Stimulated activated CD4-positive, alpha-beta T cell treated with anti-CD3 and anti-CD28 coated beads, Interleukin-1b, Interleukin-23, amount 100 ng/mL, for 4 hours (primary cell): ENCODE results near the gene CEMIP.

Experiments used
- DNase-seq, 2 donors: peaks; one replicate each; pipeline ENCODE4 v3.0.0-alpha.2; 2020; ENCODE audit warnings: low read depth in 2 of 2

The CEMIP gene

GRCh38 chr15:80850941-80851451 is 71.8 kb downstream of the CEMIP start:
- no peak for DNase-seq

GRCh38 chr15:80852676-80853075 is 73.5 kb downstream of the CEMIP start:
- DNase-seq: no peak

- no peak for DNase-seq
These were observed 74.9 kb downstream of the CEMIP start for GRCh38 chr15:80854104-80854503.

- no peak for DNase-seq
These were observed 76.0 kb downstream of the CEMIP start for GRCh38 chr15:80855206-80855605.

- DNase-seq: no peak
These were observed 77.2 kb downstream of the CEMIP start for GRCh38 chr15:80856400-80856799.

GRCh38 chr15:80856809-80857377 is 77.7 kb downstream of the CEMIP start:
- DNase-seq: no peak

DNA sequence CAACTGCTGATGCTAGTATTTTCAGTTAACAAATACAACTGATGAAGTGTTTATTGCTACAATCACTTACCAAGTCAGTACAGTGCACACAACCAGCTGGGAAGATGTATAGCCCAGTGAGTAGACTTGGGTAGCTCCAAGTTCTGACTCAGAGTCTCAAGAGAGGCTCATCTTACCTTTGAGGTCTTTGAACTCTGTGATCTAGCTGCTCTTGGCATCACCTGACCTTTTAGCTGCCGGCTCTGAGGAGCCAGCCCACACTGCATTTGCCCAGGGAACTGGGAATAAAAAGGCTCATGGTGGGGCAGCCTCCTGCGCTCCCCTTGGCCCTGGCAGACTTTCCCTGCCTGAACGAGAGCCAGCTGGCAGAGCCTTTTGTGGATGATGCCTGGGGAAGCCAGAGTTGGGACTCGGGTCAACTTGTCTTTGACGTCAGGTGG is 82.6 kb downstream of the CEMIP start:
- no peak for DNase-seq

GRCh38 chr15:80864666-80865065 is 85.5 kb downstream of the CEMIP start:
- no peak for DNase-seq

GRCh38 chr15:80866936-80867335 is 87.8 kb downstream of the CEMIP start:
- no peak for DNase-seq

- DNase-seq: no peak
These were observed 91.2 kb downstream of the CEMIP start for GRCh38 chr15:80870366-80870765.

DNA sequence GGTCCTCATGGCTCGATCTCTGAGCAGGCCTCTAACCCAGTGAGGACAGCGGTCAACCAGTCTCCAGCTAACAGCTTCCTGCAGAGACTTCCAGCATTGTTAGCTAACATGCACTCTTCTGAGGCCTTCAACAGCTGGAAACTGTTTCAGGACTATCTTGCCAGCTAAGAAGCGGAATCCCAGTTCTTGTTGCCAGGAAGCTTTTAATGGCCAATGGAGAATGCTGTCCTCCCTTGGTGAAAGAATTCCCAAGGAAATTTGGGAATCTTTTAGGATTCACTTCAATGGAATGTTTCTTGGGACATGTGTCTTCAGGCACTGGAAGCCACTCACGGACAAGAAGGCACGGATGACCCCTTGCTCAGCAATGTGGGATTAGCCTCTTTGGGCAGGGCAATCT is 91.7 kb downstream of the CEMIP start:
- DNase-seq: no peak

DNA sequence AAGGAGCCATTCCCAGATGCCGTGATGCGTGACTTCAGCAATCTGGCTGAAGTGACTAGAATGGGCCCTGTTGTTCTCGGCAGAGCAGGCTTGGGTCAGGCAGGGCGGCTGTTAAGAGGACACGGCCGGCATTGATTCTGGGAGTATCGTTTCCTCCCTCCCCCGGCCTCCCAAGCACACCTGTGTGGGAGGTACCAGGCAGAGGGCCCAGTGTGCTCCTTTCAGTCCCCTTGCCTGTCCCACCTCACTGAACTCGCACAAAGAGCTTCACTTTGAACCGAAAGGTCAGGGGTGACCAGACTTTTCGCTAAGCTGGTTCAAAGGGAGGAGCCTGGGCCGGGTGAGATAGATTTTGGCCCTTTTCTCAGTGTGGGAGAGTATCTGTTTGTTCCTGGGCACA is 92.7 kb downstream of the CEMIP start:
- no peak for DNase-seq

- DNase-seq: no peak
These were observed 94.3 kb downstream of the CEMIP start for GRCh38 chr15:80873366-80873952.

- DNase-seq: no peak
These were observed 96.6 kb downstream of the CEMIP start for GRCh38 chr15:80875568-80876347.

GRCh38 chr15:80876348-80876674 is 97.1 kb downstream of the CEMIP start:
- no peak for DNase-seq

DNA sequence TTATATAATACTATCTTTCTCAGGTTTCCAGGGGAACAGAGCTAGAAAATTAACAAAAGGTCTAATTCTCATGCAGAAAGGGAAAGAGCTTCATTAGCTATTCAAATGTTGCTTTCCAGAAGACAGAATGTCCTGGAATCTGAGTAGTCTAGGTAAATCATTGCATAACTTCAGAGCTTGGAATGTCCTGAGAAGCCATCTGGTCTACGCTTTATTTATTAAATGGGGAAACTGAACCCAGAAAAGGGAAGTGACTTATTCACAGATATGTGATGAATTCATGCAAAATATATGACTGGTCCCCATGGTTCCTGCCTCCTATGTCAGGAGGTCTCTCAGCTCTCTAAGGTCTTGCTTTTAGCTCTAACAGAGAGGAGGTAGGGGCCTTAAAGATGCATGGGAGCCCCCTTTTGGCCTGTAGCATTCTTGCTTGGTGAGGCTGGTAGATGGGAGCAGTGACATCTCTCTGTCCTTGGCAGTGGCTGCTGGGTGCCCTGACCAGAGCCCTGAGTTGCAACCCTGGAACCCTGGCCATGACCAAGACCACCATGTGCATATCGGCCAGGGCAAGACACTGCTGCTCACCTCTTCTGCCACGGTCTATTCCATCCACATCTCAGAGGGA is 99.2 kb downstream of the CEMIP start:
- no peak for DNase-seq

- DNase-seq: no peak
These were observed 99.7 kb downstream of the CEMIP start for GRCh38 chr15:80878867-80879250.

GRCh38 chr15:80880086-80880485 is 100.9 kb downstream of the CEMIP start:
- DNase-seq: no peak

DNA sequence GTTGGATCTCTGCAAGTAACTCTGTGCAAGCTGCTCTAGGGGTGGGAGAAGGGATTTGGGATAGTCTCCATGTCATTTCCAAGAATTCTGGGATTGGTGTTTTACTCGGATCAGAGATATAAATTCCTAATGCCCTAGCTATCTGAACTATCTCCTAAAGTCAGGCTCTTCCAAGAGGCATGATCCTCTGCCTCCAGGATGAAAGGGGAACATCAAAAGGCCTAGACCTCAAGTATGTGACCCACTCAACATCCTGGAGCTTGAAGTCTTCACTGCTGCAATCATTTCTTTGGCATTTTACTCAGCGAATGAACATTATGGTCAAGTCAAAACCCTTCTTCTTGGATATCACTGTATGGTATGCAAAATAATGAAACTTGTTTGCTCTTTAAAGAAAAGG is 104.5 kb downstream of the CEMIP start:
- DNase-seq: no peak

- DNase-seq: no peak
These were observed 105.9 kb downstream of the CEMIP start for GRCh38 chr15:80885016-80885579.

GRCh38 chr15:80887148-80887547 is 108.0 kb downstream of the CEMIP start:
- DNase-seq: no peak

- DNase-seq: no peak
These were observed 109.7 kb downstream of the CEMIP start for GRCh38 chr15:80888846-80889245.
